B cell (primary cell): ENCODE measurements around the gene OCA2. TPM values are rescaled to one million over a fixed set of nuclear protein-coding genes. Genes with fewer than 3 reads are reported as not detected.

ENCODE experiments used
- ATAC-seq: fragments of 200-7000 bp; cut with Tn5 transposase; one replicate; pipeline ENCODE4 v1.10.0; 2021; ENCODE audit warnings: low read depth, mild to moderate bottlenecking, moderate number of reproducible peaks, moderate library complexity
- CTCF ChIA-PET: fragments of 350-600 bp; sonication (Branson Sonifier 250); formaldehyde crosslinking; loops from one replicate; lab custom pipeline; 2021; ENCODE audit warnings: antibody characterized with exemption, inconsistent platforms; lab: Charles Lee
- POLR2A ChIA-PET: fragments of 350-600 bp; sonication (Branson Sonifier 250); formaldehyde crosslinking; loops from one replicate; lab custom pipeline; 2021; ENCODE audit warnings: antibody characterized with exemption; lab: Charles Lee
- DNase-seq: peaks from one replicate; pipeline ENCODE4 v3.0.0; 2013
- H2AFZ ChIP-seq: 2 replicates; pipeline ENCODE4 v1.6.1; 2012; ENCODE audit warnings: mild to moderate bottlenecking, low read depth, low read length; ENCODE audit not compliant: insufficient read depth, poor library complexity, severe bottlenecking
- H3K27ac ChIP-seq, 2 donors: 1 replicate in 1 of 2; 2 replicates in 1 of 2; pipeline ENCODE4 v1.5.1; 2012 to 2013; ENCODE audit warnings: low read length in 2 of 2, mild to moderate bottlenecking in 2 of 2, moderate library complexity in 1 of 2
- H3K27me3 ChIP-seq, 4 experiments: fragments of 200-600 bp in 1 of 4; sonication (generic) in 1 of 4; replicated peaks in 1 of 4; 1 replicate in 2 of 4; 2 replicates in 2 of 4; pipeline versions ENCODE4 v1.6.1 to v1.7.0; 2013 to 2016; ENCODE audit warnings: low read length in 3 of 4, mild to moderate bottlenecking in 2 of 4, mixed read lengths in 1 of 4, moderate library complexity in 1 of 4; ENCODE audit not compliant: insufficient read depth in 4 of 4, control insufficient read depth in 3 of 4; ENCODE audit errors: control extremely low read depth in 1 of 4
- H3K36me3 ChIP-seq, 2 experiments: replicated peaks in 1 of 2; 1 replicate in 1 of 2; 2 replicates in 1 of 2; pipeline versions ENCODE4 v1.6.1 to v1.7.1; 2013; ENCODE audit warnings: low read length in 1 of 2; ENCODE audit not compliant: insufficient read depth in 2 of 2, control insufficient read depth in 1 of 2; ENCODE audit errors: control extremely low read depth in 1 of 2, extremely low read depth in 1 of 2
- H3K4me1 ChIP-seq, 2 donors: fragments of 200-600 bp in 1 of 2; sonication (generic) in 1 of 2; 1 replicate in 1 of 2; 2 replicates in 1 of 2; pipeline versions ENCODE4 v1.5.1 to v1.6.1; 2013 to 2017; ENCODE audit warnings: low read length in 2 of 2; ENCODE audit not compliant: control insufficient read depth in 2 of 2, insufficient read depth in 2 of 2
- H3K4me2 ChIP-seq: replicated peaks from 2 replicates; pipeline ENCODE3; 2012; ENCODE audit warnings: mild to moderate bottlenecking, low read depth, low read length; ENCODE audit not compliant: poor library complexity, severe bottlenecking
- H3K4me3 ChIP-seq, 5 experiments: fragments of 200-600 bp in 1 of 5; sonication (generic) in 1 of 5; 1 replicate in 3 of 5; 2 replicates in 2 of 5; pipeline versions ENCODE4 v1.5.1 to v1.7.0; 2011 to 2016; ENCODE audit warnings: low read length in 4 of 5, mild to moderate bottlenecking in 4 of 5, low read depth in 2 of 5, control low read depth in 1 of 5, moderate library complexity in 1 of 5; ENCODE audit not compliant: insufficient read depth in 1 of 5; ENCODE audit errors: control extremely low read depth in 1 of 5, extremely low read depth in 1 of 5
- H3K79me2 ChIP-seq: fragments of 200-600 bp; sonication (generic); one replicate; pipeline ENCODE4 v1.6.0; 2016; ENCODE audit warnings: low read length; ENCODE audit not compliant: control insufficient read depth, insufficient read depth
- H3K9ac ChIP-seq: fragments of 200-600 bp; sonication (generic); 2 replicates; pipeline ENCODE4 v1.6.1; 2017; ENCODE audit warnings: mild to moderate bottlenecking, low read length, moderate library complexity
- H3K9me3 ChIP-seq, 3 donors: one replicate each; pipeline versions ENCODE4 v1.6.1 to v1.7.1; 2013; ENCODE audit warnings: low read length in 2 of 3; ENCODE audit not compliant: control insufficient read depth in 2 of 3, insufficient read depth in 1 of 3; ENCODE audit errors: control extremely low read depth in 1 of 3
- H4K20me1 ChIP-seq: 2 replicates; pipeline ENCODE4 v1.6.0; 2012; ENCODE audit warnings: mild to moderate bottlenecking, low read length; ENCODE audit not compliant: insufficient read depth, control insufficient read depth, poor library complexity, severe bottlenecking
- H3K27ac Mint-ChIP-seq: one replicate; pipeline ENCODE4 v1.8.0; 2021; ENCODE audit warnings: mixed read lengths
- H3K27me3 Mint-ChIP-seq: one replicate; pipeline ENCODE4 v1.8.0; 2021; ENCODE audit warnings: mixed read lengths
- H3K4me1 Mint-ChIP-seq: one replicate; pipeline ENCODE4 v1.8.0; 2021; ENCODE audit warnings: mixed read lengths
- H3K4me3 Mint-ChIP-seq: one replicate; pipeline ENCODE4 v1.8.0; 2021; ENCODE audit warnings: mixed read lengths
- H3K9me3 Mint-ChIP-seq: one replicate; pipeline ENCODE4 v1.8.0; 2022; ENCODE audit warnings: mixed read lengths; ENCODE audit not compliant: insufficient read depth
- CTCF ChIP-seq: fragments of 200-600 bp; IDR thresholded peaks from one replicate; pipeline ENCODE4 v1.8.0; 2022; ENCODE audit warnings: antibody characterized with exemption, mild to moderate bottlenecking
- EZH2 ChIP-seq: IDR thresholded peaks from 2 replicates; pipeline ENCODE4 v1.6.1; 2012; ENCODE audit warnings: borderline replicate concordance, low read depth, mild to moderate bottlenecking, moderate library complexity, low read length; ENCODE audit not compliant: insufficient read depth, poor library complexity, severe bottlenecking
- WGBS: methylation state at CpG from one replicate; pipeline ENCODE4 v1.1.5; 2013; ENCODE audit warnings: missing lambda C conversion rate; ENCODE audit not compliant: insufficient coverage; 5-methylcytosine and 5-hydroxymethylcytosine counted together
- intact Hi-C: fragments of 100-400 bp; cut with micrococcal nuclease; formaldehyde crosslinking; loops from one replicate; pipeline ENCODE4 v1.10.0; 2022
- polyA plus RNA-seq: library from polyadenylated mRNA; depleted of rRNA; stranded (reverse); fragments of >200 nt; gene quantifications from 2 replicates; pipeline ENCODE4 v1.2.3, GENCODE V29; 2012
- total RNA-seq, 2 donors: library from RNA; stranded (reverse); fragments of 120-200 nt in 1 of 2; gene quantifications; 1 replicate in 1 of 2; 2 replicates in 1 of 2; pipeline versions ENCODE4 v1.2.3 to v1.2.4, GENCODE V29; 2013 to 2022

OCA2 gene
- total and polyA plus RNA-seq, 2 donors (not counting 1 experiment from before 2014, with no cell fraction given): 0.12 TPM; not detected in 1

GRCh38 chr15:27725731-27726130 is 373.4 kb downstream of the OCA2 start:
- H3K27ac ChIP-seq: no peak overlapping the region
- no peaks in the 10 kb centered on the region for H3K4me1 Mint-ChIP-seq
- ChIA-PET POLR2A (no interaction called here), CTCF (no interaction called here)
- WGBS: 86% methylated on average over 1 of the region's 3 CpGs
- intact Hi-C loops: no loop called here
- H3K9me3 Mint-ChIP-seq: peaks cover 4% of the 10 kb centered on the region
- no peaks in the 10 kb centered on the region for H3K27me3 Mint-ChIP-seq
- peaks cover 0 to 4% (median 0%) of the 10 kb centered on the region in 3 donors for H3K9me3 ChIP-seq
- H3K27me3 ChIP-seq: no peaks in the 10 kb centered on the region
- no peak overlapping the region for H3K27ac Mint-ChIP-seq
- no peak for DNase-seq
- H4K20me1 ChIP-seq: no peaks in the 10 kb centered on the region
- TF ChIP-seq EZH2: no peak
- TF ChIP-seq CTCF: no peak
- H3K36me3 ChIP-seq: no peaks in the 10 kb centered on the region
- no peak overlapping the region for H2AFZ ChIP-seq
- no peak for ATAC-seq
- H3K4me3 ChIP-seq: no peak overlapping the region
- no peaks in the 10 kb centered on the region for H3K79me2 ChIP-seq
- no peaks in the 10 kb centered on the region for H3K4me1 ChIP-seq
- no peak overlapping the region for H3K4me3 Mint-ChIP-seq
- H3K4me2 ChIP-seq: no peak overlapping the region
- H3K9ac ChIP-seq: no peak overlapping the region

GRCh38 chr15:27723821-27724220 is 375.3 kb downstream of the OCA2 start:
- H3K79me2 ChIP-seq: no peaks in the 10 kb centered on the region
- ATAC-seq: no peak
- WGBS: 73% methylated on average over 4 of the region's 5 CpGs
- H3K9me3 Mint-ChIP-seq: peaks cover 4% of the 10 kb centered on the region
- H3K36me3 ChIP-seq: no peaks in the 10 kb centered on the region
- TF ChIP-seq EZH2: no peak
- TF ChIP-seq CTCF: no peak
- no peak overlapping the region for H2AFZ ChIP-seq
- H3K27ac ChIP-seq: no peak overlapping the region
- POLR2A ChIA-PET: no interaction called here
- no peaks in the 10 kb centered on the region for H3K4me1 ChIP-seq
- no peaks in the 10 kb centered on the region for H3K27me3 ChIP-seq
- no peak overlapping the region for H3K4me3 ChIP-seq
- no peaks in the 10 kb centered on the region for H4K20me1 ChIP-seq
- no peaks in the 10 kb centered on the region for H3K27me3 Mint-ChIP-seq
- no peak overlapping the region for H3K4me3 Mint-ChIP-seq
- DNase-seq: no peak
- CTCF ChIA-PET: no interaction called here
- peaks cover 0 to 1% (median 0%) of the 10 kb centered on the region in 3 donors for H3K9me3 ChIP-seq
- no peak overlapping the region for H3K9ac ChIP-seq
- H3K4me1 Mint-ChIP-seq: no peaks in the 10 kb centered on the region
- no peak overlapping the region for H3K27ac Mint-ChIP-seq
- H3K4me2 ChIP-seq: no peak overlapping the region
- intact Hi-C loops: no loop called here
